Measurements from ENCODE around the gene GLRX5. TPM values are rescaled to one million over a fixed set of nuclear protein-coding genes. Genes with fewer than 3 reads are reported as not detected.
"Not testable (repeated sequence)": the region's sequence is repeated elsewhere in the genome, so short reads cannot be mapped to it uniquely, and the experiment has no call there.

GLRX5 gene
- total and polyA plus RNA-seq, 2 experiments from 2014 or later: 50.0 to 105 TPM

- Histone ChIP-seq H3K9me3 (ENCODE audit: low read depth) (no peaks in the 10 kb centered on the region), H3K9me2 (replicated peaks; ENCODE audit: insufficient read depth) (no peaks in the 10 kb centered on the region), H3K27ac (no peak overlapping the region), H3K36me3 (replicated peaks; ENCODE audit: insufficient read depth, low read depth) (no peaks in the 10 kb centered on the region), H3K4me2 (no peak overlapping the region), H4K20me1 (ENCODE audit: insufficient read depth, poor library complexity, severe bottlenecking) (no peaks in the 10 kb centered on the region), H2AFZ (no peak overlapping the region), H3K4me1 (ENCODE audit: insufficient read depth) (no peaks in the 10 kb centered on the region), H3K79me2 (no peaks in the 10 kb centered on the region), H3K27me3 (no peaks in the 10 kb centered on the region), H3K4me3 (no peak overlapping the region)
- no peak for DNase-seq (ENCODE audit: low spot score)
- WGBS (ENCODE audit: low lambda C conversion rate, missing lambda C conversion rate): 2% methylated on average over 3 of the region's 3 CpGs
- TF ChIP-seq EZH2phosphoT487 (IDR thresholded peaks at IDR 0.05; ENCODE audit: low read depth, severe bottlenecking, unreplicated experiment) (no peak), EZH2 (IDR thresholded peaks at IDR 0.05; ENCODE audit: borderline replicate concordance) (no peak)
- TF ChIP-seq, protein P1, sequence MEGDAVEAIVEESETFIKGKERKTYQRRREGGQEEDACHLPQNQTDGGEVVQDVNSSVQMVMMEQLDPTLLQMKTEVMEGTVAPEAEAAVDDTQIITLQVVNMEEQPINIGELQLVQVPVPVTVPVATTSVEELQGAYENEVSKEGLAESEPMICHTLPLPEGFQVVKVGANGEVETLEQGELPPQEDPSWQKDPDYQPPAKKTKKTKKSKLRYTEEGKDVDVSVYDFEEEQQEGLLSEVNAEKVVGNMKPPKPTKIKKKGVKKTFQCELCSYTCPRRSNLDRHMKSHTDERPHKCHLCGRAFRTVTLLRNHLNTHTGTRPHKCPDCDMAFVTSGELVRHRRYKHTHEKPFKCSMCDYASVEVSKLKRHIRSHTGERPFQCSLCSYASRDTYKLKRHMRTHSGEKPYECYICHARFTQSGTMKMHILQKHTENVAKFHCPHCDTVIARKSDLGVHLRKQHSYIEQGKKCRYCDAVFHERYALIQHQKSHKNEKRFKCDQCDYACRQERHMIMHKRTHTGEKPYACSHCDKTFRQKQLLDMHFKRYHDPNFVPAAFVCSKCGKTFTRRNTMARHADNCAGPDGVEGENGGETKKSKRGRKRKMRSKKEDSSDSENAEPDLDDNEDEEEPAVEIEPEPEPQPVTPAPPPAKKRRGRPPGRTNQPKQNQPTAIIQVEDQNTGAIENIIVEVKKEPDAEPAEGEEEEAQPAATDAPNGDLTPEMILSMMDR (IDR thresholded peaks at IDR 0.05; ENCODE audit: poor library complexity): no peak
Observed at GRCh38 chr14:95577870-95578269, 43.0 kb downstream of the GLRX5 start.

GRCh38 chr14:95583836-95584617 lies 49.2 kb downstream of the GLRX5 start:
- H3K9me2 ChIP-seq (replicated peaks; ENCODE audit: insufficient read depth); H3K27ac ChIP-seq; H3K4me1 ChIP-seq (ENCODE audit: insufficient read depth); H3K36me3 ChIP-seq (replicated peaks; ENCODE audit: insufficient read depth, low read depth); H3K9me3 ChIP-seq (ENCODE audit: low read depth); H3K4me3 ChIP-seq; H2AFZ ChIP-seq; H3K4me2 ChIP-seq; DNase-seq (ENCODE audit: low spot score); H3K27me3 ChIP-seq; H3K79me2 ChIP-seq; H4K20me1 ChIP-seq (ENCODE audit: insufficient read depth, poor library complexity, severe bottlenecking): not testable (repeated sequence)
- WGBS (ENCODE audit: low lambda C conversion rate, missing lambda C conversion rate): 87% methylated on average over 8 of the region's 8 CpGs

DNA sequence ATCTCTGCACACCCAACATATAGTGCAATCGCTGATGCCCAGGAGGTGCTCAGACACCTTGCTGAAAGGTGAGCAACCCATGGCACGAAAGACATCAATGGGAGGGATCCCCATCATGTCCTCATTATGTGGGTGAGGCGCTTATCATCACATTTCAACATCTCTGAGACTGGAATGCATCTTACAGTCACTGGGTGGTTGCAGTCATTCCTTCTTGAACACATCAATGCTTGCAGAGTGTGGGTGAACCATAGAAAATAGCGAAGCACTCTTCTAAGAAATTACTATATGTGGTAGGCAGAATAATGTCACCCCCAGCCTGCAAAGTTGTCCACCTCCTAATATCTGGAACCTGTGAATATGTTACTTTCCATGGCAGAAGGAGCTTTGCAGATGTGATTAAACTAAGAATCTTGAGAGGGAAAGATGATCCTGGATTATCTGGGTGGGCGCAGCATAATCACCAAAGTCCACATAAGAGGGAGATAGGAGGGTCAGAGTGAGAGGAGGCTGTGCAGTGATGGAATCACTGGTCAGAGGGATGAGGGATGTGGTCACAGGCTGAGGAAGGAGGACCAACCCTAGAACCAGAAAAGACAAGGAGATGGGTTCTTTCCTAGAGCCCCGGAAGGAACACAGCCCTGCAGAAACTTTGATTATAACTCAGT lies 51.2 kb downstream of the GLRX5 start:
- H2AFZ ChIP-seq: no peak overlapping the region
- no peaks in the 10 kb centered on the region for H3K9me3 ChIP-seq (ENCODE audit: low read depth)
- no peaks in the 10 kb centered on the region for H3K4me1 ChIP-seq (ENCODE audit: insufficient read depth)
- H3K9me2 ChIP-seq (replicated peaks; ENCODE audit: insufficient read depth): no peaks in the 10 kb centered on the region
- H3K27me3 ChIP-seq: no peaks in the 10 kb centered on the region
- WGBS (ENCODE audit: low lambda C conversion rate, missing lambda C conversion rate): 90% methylated on average over 6 of the region's 6 CpGs
- no peaks in the 10 kb centered on the region for H4K20me1 ChIP-seq (ENCODE audit: insufficient read depth, poor library complexity, severe bottlenecking)
- no peak overlapping the region for H3K4me2 ChIP-seq
- no peak for DNase-seq (ENCODE audit: low spot score)
- H3K36me3 ChIP-seq (replicated peaks; ENCODE audit: insufficient read depth, low read depth): no peaks in the 10 kb centered on the region
- no peak overlapping the region for H3K4me3 ChIP-seq
- no peak for TF ChIP-seq EZH2 (IDR thresholded peaks at IDR 0.05; ENCODE audit: borderline replicate concordance)
- TF ChIP-seq EZH2phosphoT487 (IDR thresholded peaks at IDR 0.05; ENCODE audit: low read depth, severe bottlenecking, unreplicated experiment): no peak
- TF ChIP-seq, protein P1 (IDR thresholded peaks at IDR 0.05; ENCODE audit: poor library complexity): no peak
- no peak overlapping the region for H3K27ac ChIP-seq
- no peaks in the 10 kb centered on the region for H3K79me2 ChIP-seq

GRCh38 chr14:95591182-95591581 lies 56.3 kb downstream of the GLRX5 start:
- DNase-seq (ENCODE audit: low spot score); H3K4me2 ChIP-seq; H3K9me3 ChIP-seq (ENCODE audit: low read depth); H2AFZ ChIP-seq; H3K79me2 ChIP-seq; H3K27ac ChIP-seq; H3K27me3 ChIP-seq; H4K20me1 ChIP-seq (ENCODE audit: insufficient read depth, poor library complexity, severe bottlenecking); H3K4me1 ChIP-seq (ENCODE audit: insufficient read depth); H3K9me2 ChIP-seq (replicated peaks; ENCODE audit: insufficient read depth); H3K4me3 ChIP-seq; H3K36me3 ChIP-seq (replicated peaks; ENCODE audit: insufficient read depth, low read depth): not testable (repeated sequence)
- WGBS (ENCODE audit: low lambda C conversion rate, missing lambda C conversion rate): 95% methylated on average over 2 of the region's 3 CpGs

Small RNA genes within 50 kb of the gene (small RNA-seq; reads per million reads assigned to genes)
- 11.5 reads per million, percentile 95 among the genes with 10 or more reads in this experiment for gene SCARNA13

Other genes with a start within 250 kb of the GLRX5 start
- gene CLMN, start 215.1 kb upstream of the GLRX5 start, total RNA-seq: 12.0 and 15.7 TPM in 2 replicates
- gene CLMN, start 215.1 kb upstream of the GLRX5 start, polyA plus RNA-seq: 40.0 and 53.9 TPM in 2 replicates
- gene SYNE3, start 18.4 kb upstream of the GLRX5 start, total RNA-seq: 2.0 and 2.4 TPM in 2 replicates
- gene SYNE3, start 18.4 kb upstream of the GLRX5 start, polyA plus RNA-seq: 0.16 and 1.3 TPM in 2 replicates
- 0.50 TPM in 1 of 2 replicates, not detected in the other for gene TCL1B, start 151.4 kb downstream of the GLRX5 start, total RNA-seq
- gene TCL1B, start 151.4 kb downstream of the GLRX5 start, polyA plus RNA-seq: not detected in 2 replicates
- not detected in 2 replicates for gene TCL1A, start 179.1 kb downstream of the GLRX5 start, total RNA-seq
- not detected in 2 replicates for gene TCL1A, start 179.1 kb downstream of the GLRX5 start, polyA plus RNA-seq

All from hepatocyte (in vitro differentiated cells).